ENCODE measurements around the gene SAMD4B. TPM values are rescaled to one million over a fixed set of nuclear protein-coding genes. Genes with fewer than 3 reads are reported as not detected.

Gene SAMD4B
- total RNA-seq, 1 experiment from 2014 or later = 80.4 TPM

DNA sequence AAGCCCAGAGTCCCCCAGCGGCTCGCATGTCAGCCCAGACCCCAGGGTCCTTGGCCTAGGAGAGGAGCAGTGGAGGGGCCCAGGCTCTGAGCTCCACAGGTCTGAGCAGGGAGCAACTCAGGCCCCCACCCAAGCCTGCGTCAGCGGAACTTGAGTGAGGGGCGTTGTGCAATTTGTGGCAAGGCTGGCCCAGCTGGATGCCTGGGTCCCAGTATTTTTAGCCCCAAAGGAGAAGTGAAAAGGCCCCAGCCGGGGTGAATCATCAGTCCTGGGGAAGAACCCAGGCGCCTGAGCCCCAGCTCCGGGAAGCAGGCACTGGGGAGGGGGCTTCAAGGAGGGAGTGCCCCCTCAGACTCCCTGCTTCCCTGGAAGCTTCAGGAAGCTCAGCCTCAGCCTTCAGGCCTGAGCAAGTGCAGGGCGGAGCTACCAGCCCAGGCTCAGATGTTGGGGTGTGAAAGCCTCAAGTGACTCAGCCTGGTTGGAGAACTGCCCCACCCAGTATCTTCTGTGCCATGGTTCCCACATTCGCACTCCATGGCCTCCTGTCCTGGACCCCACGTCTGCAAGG, 56.2 kb downstream of the SAMD4B start:
- no peaks in the 10 kb centered on the region for H3F3A ChIP-seq (ENCODE audit: low read length, unreplicated experiment)
- H3K9me3 ChIP-seq (ENCODE audit: low read length) = no peaks in the 10 kb centered on the region
- no peak overlapping the region for H2AFZ ChIP-seq (ENCODE audit: low read length)
- BruUV-seq (replicated peaks) = TSS peak; percentile 11
- no peak overlapping the region for H3K4me3 ChIP-seq (ENCODE audit: low read length)
- POLR2A ChIA-PET (ENCODE audit: unreplicated experiment) = interaction anchor here (0.6 to 1.1 kb wide), 3 partner anchors 9 to 56 kb away, joined by 3 to 5 read pairs (median 4); partner anchors contain the start of genes RPS16 and SAMD4B
- H4K20me1 ChIP-seq (ENCODE audit: low read length) = no peaks in the 10 kb centered on the region
- CTCF ChIA-PET = interaction anchor here (0.6 kb wide), 1 partner anchor 43 kb away, joined by 13 read pairs; no protein-coding TSS in a partner anchor
- intact Hi-C loops (cut with micrococcal nuclease) = no loop called here
- H3K9ac ChIP-seq (ENCODE audit: low read length) = peak overlapping the region; percentile 52
- H3K4me2 ChIP-seq (ENCODE audit: low read length) = peak overlapping the region; percentile 57
- no peaks in the 10 kb centered on the region for H3K9me2 ChIP-seq (replicated peaks; ENCODE audit: low read length)
- DNase-seq = peak; percentile 42
- no peaks in the 10 kb centered on the region for H3K27me3 ChIP-seq (ENCODE audit: low read length)
- H3K4me1 ChIP-seq (ENCODE audit: insufficient read depth, low read length) = peaks cover 38% of the 10 kb centered on the region
- TF ChIP-seq, protein P1, sequence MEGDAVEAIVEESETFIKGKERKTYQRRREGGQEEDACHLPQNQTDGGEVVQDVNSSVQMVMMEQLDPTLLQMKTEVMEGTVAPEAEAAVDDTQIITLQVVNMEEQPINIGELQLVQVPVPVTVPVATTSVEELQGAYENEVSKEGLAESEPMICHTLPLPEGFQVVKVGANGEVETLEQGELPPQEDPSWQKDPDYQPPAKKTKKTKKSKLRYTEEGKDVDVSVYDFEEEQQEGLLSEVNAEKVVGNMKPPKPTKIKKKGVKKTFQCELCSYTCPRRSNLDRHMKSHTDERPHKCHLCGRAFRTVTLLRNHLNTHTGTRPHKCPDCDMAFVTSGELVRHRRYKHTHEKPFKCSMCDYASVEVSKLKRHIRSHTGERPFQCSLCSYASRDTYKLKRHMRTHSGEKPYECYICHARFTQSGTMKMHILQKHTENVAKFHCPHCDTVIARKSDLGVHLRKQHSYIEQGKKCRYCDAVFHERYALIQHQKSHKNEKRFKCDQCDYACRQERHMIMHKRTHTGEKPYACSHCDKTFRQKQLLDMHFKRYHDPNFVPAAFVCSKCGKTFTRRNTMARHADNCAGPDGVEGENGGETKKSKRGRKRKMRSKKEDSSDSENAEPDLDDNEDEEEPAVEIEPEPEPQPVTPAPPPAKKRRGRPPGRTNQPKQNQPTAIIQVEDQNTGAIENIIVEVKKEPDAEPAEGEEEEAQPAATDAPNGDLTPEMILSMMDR (conservative IDR thresholded peaks at IDR 0.05; ENCODE audit: low read depth, low read length) = no peak
- TF ChIP-seq EZH2 (IDR thresholded peaks at IDR 0.05; ENCODE audit: low read length, unreplicated experiment) (no peak), EZH2phosphoT487 (IDR thresholded peaks at IDR 0.05; ENCODE audit: borderline replicate concordance, low read length) (no peak)
- no peak for ATAC-seq
- H3K27ac ChIP-seq (ENCODE audit: low read length) = peak overlapping the region; percentile 68
- no peaks in the 10 kb centered on the region for H3K36me3 ChIP-seq (ENCODE audit: low read depth, low read length)
- H3K79me2 ChIP-seq (ENCODE audit: low read length) = no peaks in the 10 kb centered on the region

DNA sequence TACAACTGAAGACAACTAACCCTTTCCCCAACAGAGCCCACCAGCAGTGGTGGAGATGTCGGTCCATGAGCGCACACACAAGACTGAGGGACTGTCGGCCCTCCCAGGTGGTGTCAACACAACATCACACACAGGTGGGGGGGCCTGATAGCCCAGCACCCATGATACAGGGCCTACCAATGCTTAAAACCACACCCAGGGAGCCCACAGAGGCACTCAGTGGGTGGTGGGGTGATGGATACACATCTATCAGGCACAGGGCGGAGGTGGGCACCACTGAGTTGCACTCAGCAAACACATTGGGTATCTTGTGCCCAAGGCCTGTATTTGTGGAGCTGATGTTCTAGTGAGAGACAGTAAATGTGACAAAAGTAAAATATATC, 57.4 kb downstream of the SAMD4B start:
- Histone ChIP-seq H3K9me3 (ENCODE audit: low read length) (no peaks in the 10 kb centered on the region), H3K27ac (ENCODE audit: low read length) (no peak overlapping the region), H3K9me2 (replicated peaks; ENCODE audit: low read length) (no peaks in the 10 kb centered on the region), H4K20me1 (ENCODE audit: low read length) (no peaks in the 10 kb centered on the region), H3K4me2 (ENCODE audit: low read length) (no peak overlapping the region), H3K36me3 (ENCODE audit: low read depth, low read length) (no peaks in the 10 kb centered on the region), H2AFZ (ENCODE audit: low read length) (no peak overlapping the region), H3K4me1 (ENCODE audit: insufficient read depth, low read length) (peaks cover 42% of the 10 kb centered on the region), H3K27me3 (ENCODE audit: low read length) (no peaks in the 10 kb centered on the region), H3K9ac (ENCODE audit: low read length) (no peak overlapping the region), H3F3A (ENCODE audit: low read length, unreplicated experiment) (no peaks in the 10 kb centered on the region), H3K79me2 (ENCODE audit: low read length) (no peaks in the 10 kb centered on the region), H3K4me3 (ENCODE audit: low read length) (no peak overlapping the region)
- ChIA-PET CTCF (no interaction called here), POLR2A (ENCODE audit: unreplicated experiment) (no interaction called here)
- BruUV-seq (replicated peaks) = no TSS peak
- ATAC-seq (no peak), DNase-seq (no peak)
- TF ChIP-seq EZH2phosphoT487 (IDR thresholded peaks at IDR 0.05; ENCODE audit: borderline replicate concordance, low read length) (no peak), EZH2 (IDR thresholded peaks at IDR 0.05; ENCODE audit: low read length, unreplicated experiment) (no peak)
- TF ChIP-seq, protein P1 (conservative IDR thresholded peaks at IDR 0.05; ENCODE audit: low read depth, low read length) = no peak
- intact Hi-C loops (cut with micrococcal nuclease) = no loop called here

DNA sequence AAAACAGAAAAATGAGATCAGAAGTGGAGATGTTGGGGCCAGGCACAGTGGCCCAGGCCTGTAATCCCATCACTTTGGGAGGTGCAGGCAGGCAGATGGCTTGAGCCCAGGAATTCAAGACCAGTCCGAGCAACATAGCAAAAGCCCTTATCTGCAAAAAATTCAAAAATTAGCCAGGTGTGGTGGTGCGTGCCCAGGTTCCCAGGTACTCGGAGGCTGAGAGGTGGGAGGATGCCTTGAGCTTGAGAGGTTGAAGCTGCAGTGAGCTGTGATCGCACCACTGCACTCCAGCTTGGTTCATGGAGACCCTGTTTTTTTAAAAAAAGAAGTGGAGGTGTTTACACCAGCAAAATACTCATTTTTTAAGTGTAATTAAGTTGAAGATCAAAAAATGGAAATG, 57.8 kb downstream of the SAMD4B start:
- Histone ChIP-seq H3K4me1 (ENCODE audit: insufficient read depth, low read length) (peaks cover 42% of the 10 kb centered on the region), H3K27ac (ENCODE audit: low read length) (no peak overlapping the region), H3K27me3 (ENCODE audit: low read length) (no peaks in the 10 kb centered on the region), H3K4me2 (ENCODE audit: low read length) (no peak overlapping the region), H3K9me3 (ENCODE audit: low read length) (no peaks in the 10 kb centered on the region), H2AFZ (ENCODE audit: low read length) (no peak overlapping the region), H3K79me2 (ENCODE audit: low read length) (no peaks in the 10 kb centered on the region), H3K9ac (ENCODE audit: low read length) (no peak overlapping the region), H3K36me3 (ENCODE audit: low read depth, low read length) (no peaks in the 10 kb centered on the region), H3K4me3 (ENCODE audit: low read length) (no peak overlapping the region), H3K9me2 (replicated peaks; ENCODE audit: low read length) (no peaks in the 10 kb centered on the region), H4K20me1 (ENCODE audit: low read length) (no peaks in the 10 kb centered on the region), H3F3A (ENCODE audit: low read length, unreplicated experiment) (no peaks in the 10 kb centered on the region)
- intact Hi-C loops (cut with micrococcal nuclease) = no loop called here
- BruUV-seq (replicated peaks) = no TSS peak
- POLR2A ChIA-PET (ENCODE audit: unreplicated experiment) = no interaction called here
- CTCF ChIA-PET = no interaction called here
- ATAC-seq (no peak), DNase-seq (no peak)
- TF ChIP-seq EZH2phosphoT487 (IDR thresholded peaks at IDR 0.05; ENCODE audit: borderline replicate concordance, low read length) = no peak
- TF ChIP-seq, protein P1 (conservative IDR thresholded peaks at IDR 0.05; ENCODE audit: low read depth, low read length) = no peak
- no peak for TF ChIP-seq EZH2 (IDR thresholded peaks at IDR 0.05; ENCODE audit: low read length, unreplicated experiment)

Measured in PC-3 (cell line).